Stimulated activated CD8-positive, alpha-beta memory T cell treated with anti-CD3 and anti-CD28 coated beads, Interleukin-7, amount 100 ng/mL, for 48 hours (primary cell): ENCODE data around the gene CCDC47.
A peak's percentile ranks its signal among the peaks of the same experiment; 100 is the strongest.

Source experiments
- DNase-seq, 2 donors: peaks; one replicate each; pipeline ENCODE4 v3.0.0-alpha.2; 2020; ENCODE audit warnings: low read depth in 1 of 2; ENCODE audit errors: extremely low read depth in 1 of 2

Gene CCDC47

DNA sequence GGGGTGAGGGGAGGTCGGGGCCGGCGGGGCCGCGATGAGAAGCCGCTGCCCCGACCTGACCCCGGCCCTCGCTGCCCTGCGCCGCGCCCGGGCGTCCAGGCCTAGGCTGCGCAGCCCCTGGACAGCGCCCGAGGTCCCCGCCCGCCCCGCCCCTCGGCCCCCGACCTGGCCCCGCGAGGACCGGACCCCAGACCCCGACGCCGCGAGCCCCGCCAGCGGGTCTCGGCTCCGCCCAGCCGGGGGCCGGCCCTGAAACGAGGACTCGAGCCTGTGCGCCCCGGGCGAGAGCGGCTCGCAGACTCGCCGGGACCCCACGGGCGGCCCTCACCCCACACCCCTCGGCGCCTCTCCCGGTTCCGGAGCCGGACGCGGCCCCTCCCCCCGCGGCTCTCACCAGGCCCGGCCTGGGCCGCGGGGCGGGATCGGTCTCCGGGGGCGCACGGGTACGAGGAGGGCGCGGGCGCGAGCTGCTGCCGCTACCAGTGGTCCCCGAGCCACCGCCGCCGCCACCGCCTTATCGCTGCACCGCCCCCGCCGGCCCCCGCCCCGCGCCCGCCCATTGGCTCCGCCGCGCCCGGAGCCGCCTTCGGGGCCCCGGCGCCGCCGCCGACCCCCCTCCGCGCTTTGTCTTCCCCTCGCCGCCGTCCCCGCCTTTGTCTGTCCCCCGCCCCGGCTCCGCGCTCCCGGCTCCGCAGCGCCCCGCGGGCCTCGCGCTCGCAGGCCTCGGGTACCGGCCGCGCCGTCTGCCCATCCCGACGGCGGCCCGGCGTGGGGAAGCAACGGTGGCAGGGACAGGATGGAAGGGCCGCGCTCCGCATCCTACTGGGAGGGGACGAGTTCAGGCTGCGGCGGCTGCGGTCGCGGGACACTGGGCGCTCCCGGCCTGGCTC, 73.5 kb downstream of the CCDC47 start, which contains the start of gene LIMD2:
LIMD2 (minus strand) TSS at position 488 of the 890 bp plus-strand sequence. CDS start 827 bp downstream, outside the sequence.
- DNase-seq: peak; percentile 71 to 74

DNA sequence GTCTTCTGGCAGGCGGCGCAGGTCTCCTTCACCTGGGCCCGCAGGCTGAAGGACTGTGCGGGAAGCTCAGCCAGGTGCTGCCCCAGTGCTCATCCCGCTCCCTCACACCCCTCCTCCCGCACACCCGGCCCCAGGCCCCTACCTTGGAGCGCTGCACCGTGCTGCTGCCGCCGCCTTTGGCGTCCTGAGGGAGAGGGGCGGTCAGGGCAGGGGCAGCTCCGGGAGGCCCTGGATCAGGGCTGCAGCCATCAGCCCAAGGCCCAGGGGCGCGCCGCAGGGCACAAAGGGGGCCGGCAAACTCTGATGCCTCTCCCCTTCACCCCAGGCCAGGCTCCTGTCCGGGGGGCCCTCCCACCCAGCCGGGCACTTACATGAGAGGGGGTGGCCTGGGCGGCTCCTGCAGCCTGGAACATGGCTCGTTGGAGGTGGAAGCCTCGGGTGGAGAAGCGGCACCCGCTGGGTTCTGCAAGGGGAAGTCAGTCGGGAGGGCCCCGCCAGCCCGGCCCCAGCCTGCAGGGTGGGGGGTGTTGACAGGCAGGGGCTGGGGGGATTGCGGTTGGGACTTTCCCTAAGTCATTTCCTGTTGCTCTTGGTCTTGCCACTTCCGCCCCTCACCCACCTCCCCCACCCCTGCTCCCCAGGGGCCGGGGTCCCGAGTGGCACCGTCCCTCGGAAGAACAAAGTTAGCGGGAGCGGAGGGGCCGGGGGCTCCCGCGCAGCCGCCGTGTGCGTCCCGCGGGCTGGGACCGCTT, 74.3 kb downstream of the CCDC47 start:
- peak; percentile 65 to 75 for DNase-seq

DNA sequence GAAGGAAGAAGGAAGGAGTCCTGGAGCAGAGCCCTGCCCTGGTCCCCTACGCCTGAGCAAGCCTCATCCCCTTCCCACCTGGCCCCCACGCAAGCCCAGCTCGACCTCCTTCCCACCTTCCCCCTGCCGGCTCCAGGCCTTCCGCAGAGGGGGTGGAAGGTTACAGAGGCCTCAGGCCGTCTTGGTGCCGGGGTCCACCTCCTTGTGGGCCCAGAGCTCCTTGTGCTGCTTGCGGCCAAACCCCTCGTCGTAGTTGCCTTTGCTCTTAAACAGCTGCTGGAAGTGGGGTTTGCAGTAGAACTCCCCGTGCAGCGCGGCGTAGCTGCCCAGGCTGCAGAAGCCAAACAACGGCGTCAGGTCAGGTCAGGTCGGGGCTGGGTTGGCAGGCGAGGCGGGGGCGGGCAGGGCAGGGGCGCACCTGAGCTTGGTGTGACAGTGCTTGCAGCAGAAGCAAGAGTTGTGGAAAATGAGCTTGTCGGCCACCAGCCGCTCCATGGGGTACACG, 75.0 kb downstream of the CCDC47 start:
- no peak for DNase-seq

DNA sequence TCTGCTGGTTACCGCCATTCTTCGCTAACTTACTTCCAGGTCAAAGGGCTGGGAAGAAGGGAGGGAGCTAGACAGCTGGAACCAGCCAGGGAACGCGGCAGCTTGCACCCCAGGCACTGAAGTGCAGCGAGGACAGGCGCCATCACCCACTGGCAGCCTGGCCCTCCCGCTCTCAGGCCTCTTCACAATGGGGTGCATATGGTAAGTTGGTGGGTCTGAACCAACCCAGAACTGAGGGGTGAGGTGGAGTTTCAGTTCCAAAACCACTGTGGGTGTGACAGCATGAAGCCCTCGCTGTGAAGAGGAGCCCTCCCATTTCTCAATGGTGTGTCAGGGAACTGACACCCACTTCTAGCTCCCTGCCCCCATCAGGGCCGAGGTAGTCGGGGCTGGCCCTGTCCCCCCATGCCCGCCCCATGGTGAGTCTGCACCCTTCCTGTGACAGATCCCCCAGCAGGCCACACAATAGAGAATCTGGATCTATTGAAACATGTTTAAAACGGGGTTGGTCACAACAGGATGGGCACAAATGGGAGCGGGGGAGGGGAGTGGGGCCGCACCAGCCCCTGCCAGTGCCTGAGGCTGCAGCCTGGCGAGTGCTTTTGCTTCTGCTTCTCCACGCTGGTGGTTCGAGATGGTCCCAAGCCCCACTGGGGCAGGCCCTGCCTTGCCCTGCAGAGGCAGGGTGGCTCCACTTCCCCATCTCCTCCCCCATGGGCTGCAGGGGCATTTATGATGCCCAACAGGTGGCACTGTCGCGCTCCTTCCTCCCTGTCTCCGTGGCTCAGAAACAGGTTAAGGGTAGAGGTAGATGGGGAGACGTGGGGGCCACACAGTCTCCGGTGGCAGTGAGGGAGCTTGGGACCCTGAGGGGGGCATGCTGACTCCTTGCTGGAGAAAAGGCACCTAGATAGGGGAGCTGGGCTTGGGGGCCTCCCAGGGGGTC, 75.8 kb downstream of the CCDC47 start:
- DNase-seq: peak; percentile 53 to 80

DNA sequence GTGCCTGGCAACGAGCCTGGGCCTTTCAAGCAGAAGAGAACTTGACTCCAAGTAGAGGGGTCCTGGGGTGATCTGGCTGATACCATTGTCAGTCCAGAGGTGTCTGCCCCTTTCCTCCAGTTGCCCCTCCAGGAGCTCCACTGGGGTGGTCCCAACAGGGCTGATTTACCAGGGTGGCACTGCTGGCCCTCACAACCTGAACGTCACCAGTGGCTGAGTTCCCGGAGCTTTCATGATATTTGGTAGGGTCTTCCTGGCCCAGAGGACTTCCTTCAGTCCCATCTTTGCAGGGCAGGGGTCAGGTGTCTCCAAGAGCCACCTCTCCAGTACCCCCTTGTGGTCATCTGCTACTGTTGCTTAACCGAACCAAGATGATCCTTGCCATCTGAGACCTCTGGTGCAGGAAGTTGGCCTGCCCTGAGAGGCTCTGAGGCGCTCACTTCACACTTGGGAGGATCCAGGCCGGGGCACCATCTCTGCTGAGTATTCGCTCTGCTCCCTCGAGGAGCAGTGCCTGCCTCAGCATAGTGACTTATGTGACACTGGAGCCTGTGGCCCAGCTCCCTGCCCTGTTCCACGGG, 76.9 kb downstream of the CCDC47 start:
- DNase-seq: no peak

DNA sequence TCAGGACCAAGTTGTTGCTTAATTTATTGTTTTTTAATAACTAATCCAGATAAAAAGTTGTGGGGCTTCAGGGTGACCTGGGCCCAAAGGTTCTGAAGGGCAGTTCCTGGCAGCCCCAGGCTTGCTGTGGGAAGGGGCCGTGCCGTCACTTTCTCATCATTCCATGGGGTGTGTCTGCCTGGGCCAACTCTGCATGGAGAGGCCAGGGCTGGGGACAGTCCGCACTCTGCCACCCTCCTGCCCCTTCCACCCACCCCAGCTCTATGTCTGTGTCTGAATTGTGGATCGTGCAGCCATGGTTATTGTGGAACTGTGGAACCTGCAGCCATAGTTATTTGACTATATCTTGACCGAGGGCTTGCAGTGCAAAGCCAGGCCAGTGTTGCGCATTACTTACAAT, 77.5 kb downstream of the CCDC47 start:
- DNase-seq: no peak
